Natural killer cell (primary cell): ENCODE measurements around the gene SND1. TPM values are rescaled to one million over a fixed set of nuclear protein-coding genes. Genes with fewer than 3 reads are reported as not detected.

ENCODE experiments used
- ATAC-seq, 3 donors: fragments of 150-1000 bp in 2 of 3; fragments of 200-7000 bp in 1 of 3; cut with Tn5 transposase; 1 replicate in 1 of 3; 2 replicates in 2 of 3; pipeline ENCODE4 v1.10.0; 2021; ENCODE audit warnings: mild to moderate bottlenecking in 2 of 3, moderate library complexity in 2 of 3
- DNase-seq, 2 donors: peaks; one replicate each; pipeline versions ENCODE4 v3.0.0 to v3.0.0-alpha.2; 2013 to 2021; ENCODE audit warnings: mixed read lengths in 1 of 2
- H3K27ac ChIP-seq: one replicate; pipeline ENCODE4 v1.5.1; 2013; ENCODE audit warnings: mild to moderate bottlenecking, low read length
- H3K27me3 ChIP-seq: one replicate; pipeline ENCODE4 v1.6.1; 2013; ENCODE audit warnings: low read length; ENCODE audit not compliant: control insufficient read depth, insufficient read depth
- H3K36me3 ChIP-seq: one replicate; pipeline ENCODE4 v1.6.1; 2013; ENCODE audit warnings: low read length; ENCODE audit not compliant: control insufficient read depth, insufficient read depth
- H3K4me1 ChIP-seq: one replicate; pipeline ENCODE4 v1.6.1; 2013; ENCODE audit warnings: low read length; ENCODE audit not compliant: control insufficient read depth, insufficient read depth
- H3K4me3 ChIP-seq: one replicate; pipeline ENCODE4 v1.5.1; 2013; ENCODE audit warnings: low read length
- H3K9me3 ChIP-seq: one replicate; pipeline ENCODE4 v1.6.1; 2013; ENCODE audit warnings: low read length; ENCODE audit not compliant: control insufficient read depth, insufficient read depth
- H3K27ac Mint-ChIP-seq, 2 donors: one replicate each; pipeline ENCODE4 v1.8.0; 2022; ENCODE audit warnings: mild to moderate bottlenecking in 2 of 2, mixed read lengths in 2 of 2, moderate library complexity in 1 of 2
- H3K27me3 Mint-ChIP-seq, 2 donors: one replicate each; pipeline ENCODE4 v1.8.0; 2022; ENCODE audit warnings: low read depth in 2 of 2, mixed read lengths in 2 of 2
- H3K36me3 Mint-ChIP-seq: one replicate; pipeline ENCODE4 v1.8.0; 2022; ENCODE audit warnings: mixed read lengths
- H3K4me1 Mint-ChIP-seq, 2 donors: one replicate each; pipeline ENCODE4 v1.8.0; 2022; ENCODE audit warnings: mixed read lengths in 2 of 2
- H3K4me3 Mint-ChIP-seq: one replicate; pipeline ENCODE4 v1.8.0; 2022; ENCODE audit warnings: mild to moderate bottlenecking, moderate library complexity, mixed read lengths
- H3K9me3 Mint-ChIP-seq, 2 donors: one replicate each; pipeline ENCODE4 v1.8.0; 2022; ENCODE audit warnings: mixed read lengths in 2 of 2
- CTCF ChIP-seq: fragments of 200-600 bp; IDR thresholded peaks from one replicate; pipeline ENCODE4 v1.8.0; 2022; ENCODE audit warnings: antibody characterized with exemption
- WGBS: methylation state at CpG from one replicate; pipeline ENCODE4 v1.1.7; 2013; ENCODE audit warnings: missing lambda C conversion rate; ENCODE audit not compliant: insufficient coverage; 5-methylcytosine and 5-hydroxymethylcytosine counted together
- intact Hi-C: fragments of 100-400 bp; cut with micrococcal nuclease; formaldehyde crosslinking; loops from one replicate; pipeline ENCODE4 v1.14.2; 2022
- total RNA-seq, 4 donors: library from RNA; stranded (reverse); fragments of 120-200 nt in 1 of 4; gene quantifications; one replicate each; pipeline versions ENCODE4 v1.2.3 to v1.2.4, GENCODE V29; 2013 to 2022

SND1 gene
- total RNA-seq, 3 donors from 2014 or later (not counting 1 experiment from before 2014, with no cell fraction given): 149 to 188 (median 149) TPM

GRCh38 chr7:127978421-127978820, 326.4 kb downstream of the SND1 start:
- Mint-ChIP-seq H3K27me3 (no peaks in the 10 kb centered on the region), H3K4me1 (peaks cover 22 to 34% of the 10 kb centered on the region in 2 donors), H3K36me3 (peaks cover 16% of the 10 kb centered on the region), H3K9me3 (peaks cover 11 to 12% of the 10 kb centered on the region in 2 donors), H3K4me3 (no peak overlapping the region), H3K27ac (no peak overlapping the region)
- no peak for ATAC-seq
- TF ChIP-seq CTCF: no peak
- H3K9me3 ChIP-seq: peaks cover 10% of the 10 kb centered on the region
- H3K36me3 ChIP-seq: peaks cover 6% of the 10 kb centered on the region
- no peaks in the 10 kb centered on the region for H3K4me1 ChIP-seq
- H3K27ac ChIP-seq: no peak overlapping the region
- WGBS: 97% methylated on average over 4 of the region's 4 CpGs
- intact Hi-C loops: no loop called here
- DNase-seq: no peak
- H3K27me3 ChIP-seq: no peaks in the 10 kb centered on the region
- H3K4me3 ChIP-seq: no peak overlapping the region

- 96% methylated on average over 9 of the region's 9 CpGs for WGBS
- Mint-ChIP-seq H3K36me3 (peaks cover 16% of the 10 kb centered on the region), H3K9me3 (peaks cover 11 to 12% of the 10 kb centered on the region in 2 donors), H3K4me1 (peaks cover 29 to 39% of the 10 kb centered on the region in 2 donors), H3K27me3 (no peaks in the 10 kb centered on the region), H3K27ac (no peak overlapping the region), H3K4me3 (no peak overlapping the region)
- no peak for TF ChIP-seq CTCF
- Histone ChIP-seq H3K27me3 (no peaks in the 10 kb centered on the region), H3K27ac (no peak overlapping the region), H3K4me1 (no peaks in the 10 kb centered on the region), H3K36me3 (peaks cover 6% of the 10 kb centered on the region), H3K9me3 (peaks cover 10% of the 10 kb centered on the region), H3K4me3 (no peak overlapping the region)
- intact Hi-C loops: no loop called here
- ATAC-seq (no peak), DNase-seq (no peak)
Measured at GRCh38 chr7:127979113-127979727, 327.2 kb downstream of the SND1 start.

GRCh38 chr7:127979728-127980126, 327.7 kb downstream of the SND1 start:
- Histone ChIP-seq H3K27ac (no peak overlapping the region), H3K9me3 (peaks cover 10% of the 10 kb centered on the region), H3K4me3 (no peak overlapping the region), H3K36me3 (peaks cover 6% of the 10 kb centered on the region), H3K27me3 (no peaks in the 10 kb centered on the region), H3K4me1 (no peaks in the 10 kb centered on the region)
- Mint-ChIP-seq H3K9me3 (peaks cover 11 to 12% of the 10 kb centered on the region in 2 donors), H3K36me3 (peaks cover 16% of the 10 kb centered on the region), H3K27me3 (no peaks in the 10 kb centered on the region), H3K4me3 (no peak overlapping the region), H3K4me1 (peaks cover 31 to 40% of the 10 kb centered on the region in 2 donors), H3K27ac (no peak overlapping the region)
- no peak for DNase-seq
- intact Hi-C loops: no loop called here
- no peak for ATAC-seq
- TF ChIP-seq CTCF: no peak

GRCh38 chr7:127980901-127981300, 328.9 kb downstream of the SND1 start:
- Mint-ChIP-seq H3K27ac (no peak overlapping the region), H3K4me3 (no peak overlapping the region), H3K27me3 (no peaks in the 10 kb centered on the region), H3K9me3 (peaks cover 11 to 12% of the 10 kb centered on the region in 2 donors), H3K4me1 (peaks cover 27 to 35% of the 10 kb centered on the region in 2 donors), H3K36me3 (peaks cover 16% of the 10 kb centered on the region)
- peaks cover 10% of the 10 kb centered on the region for H3K9me3 ChIP-seq
- ATAC-seq (no peak), DNase-seq (no peak)
- H3K27me3 ChIP-seq: no peaks in the 10 kb centered on the region
- H3K36me3 ChIP-seq: peaks cover 6% of the 10 kb centered on the region
- H3K4me1 ChIP-seq: no peaks in the 10 kb centered on the region
- no peak overlapping the region for H3K4me3 ChIP-seq
- intact Hi-C loops: no loop called here
- no peak overlapping the region for H3K27ac ChIP-seq
- no peak for TF ChIP-seq CTCF
- WGBS: 100% methylated on average over 1 of the region's 1 CpG
